T1000 (cell line): ENCODE results near the gene GPR52.
A peak's percentile ranks its signal among the peaks of the same experiment; 100 is the strongest.
"Not testable (repeated sequence)": the region's sequence is repeated elsewhere in the genome, so short reads cannot be mapped to it uniquely, and the experiment has no call there.

Experiments used
- DNase-seq: peaks from one replicate; lab custom pipeline; 2025; ENCODE audit warnings: mixed read lengths; lab: John Stamatoyannopoulos, UW

The GPR52 gene, protein sequence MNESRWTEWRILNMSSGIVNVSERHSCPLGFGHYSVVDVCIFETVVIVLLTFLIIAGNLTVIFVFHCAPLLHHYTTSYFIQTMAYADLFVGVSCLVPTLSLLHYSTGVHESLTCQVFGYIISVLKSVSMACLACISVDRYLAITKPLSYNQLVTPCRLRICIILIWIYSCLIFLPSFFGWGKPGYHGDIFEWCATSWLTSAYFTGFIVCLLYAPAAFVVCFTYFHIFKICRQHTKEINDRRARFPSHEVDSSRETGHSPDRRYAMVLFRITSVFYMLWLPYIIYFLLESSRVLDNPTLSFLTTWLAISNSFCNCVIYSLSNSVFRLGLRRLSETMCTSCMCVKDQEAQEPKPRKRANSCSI

GRCh38 chr1:174447866-174448530, at the start of gene GPR52:
Gene GPR52 (plus strand): TSS chr1:174447964. CDS start chr1:174448112, 148 bp downstream.
- DNase-seq: no peak

DNA sequence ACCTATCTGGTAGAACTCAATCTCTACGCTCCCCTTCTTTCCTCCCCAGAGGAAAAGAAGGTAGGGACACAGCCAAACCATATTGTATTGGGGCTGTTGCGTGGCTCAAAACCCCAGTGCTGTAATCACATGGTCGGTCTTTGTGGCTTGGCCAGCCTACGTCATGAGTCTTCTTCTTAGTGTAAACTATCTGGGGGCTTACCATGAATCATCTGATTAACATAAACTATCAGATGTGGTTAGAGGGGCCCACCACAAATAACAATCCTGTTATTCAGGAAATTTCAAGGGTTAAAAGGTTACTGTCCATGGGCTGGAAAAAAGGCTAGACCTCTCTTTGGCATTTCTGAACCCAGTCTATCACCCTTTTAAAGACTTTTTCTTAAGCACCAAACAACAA, 49.5 kb upstream of the GPR52 start:
- DNase-seq: peak; percentile 7

- DNase-seq: no peak
Observed at GRCh38 chr1:174399211-174399610, 48.6 kb upstream of the GPR52 start.

GRCh38 chr1:174401075-174401474, 46.7 kb upstream of the GPR52 start:
- DNase-seq: no peak

DNA sequence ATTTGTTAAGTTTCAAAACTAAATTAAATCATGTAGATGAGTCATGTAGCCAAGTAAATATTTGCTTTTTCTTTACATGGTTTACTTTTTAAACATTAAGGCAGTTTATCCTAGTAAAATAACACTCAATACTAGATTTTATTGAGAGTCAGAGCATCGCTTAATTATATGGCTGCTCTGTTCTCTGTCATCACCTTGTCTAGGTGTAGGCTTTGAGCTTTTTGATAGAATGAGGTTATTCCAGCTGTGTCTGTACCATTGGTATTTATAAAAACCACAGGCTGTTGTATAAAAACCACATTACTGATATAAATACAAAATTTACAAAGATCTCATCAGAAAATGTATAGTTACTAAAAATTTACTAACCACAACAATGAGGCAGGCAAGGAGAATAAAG, 42.5 kb upstream of the GPR52 start:
- DNase-seq: no peak

- no peak for DNase-seq
Observed at GRCh38 chr1:174406421-174406820, 41.3 kb upstream of the GPR52 start.

GRCh38 chr1:174407665-174408064, 40.1 kb upstream of the GPR52 start:
- no peak for DNase-seq

DNA sequence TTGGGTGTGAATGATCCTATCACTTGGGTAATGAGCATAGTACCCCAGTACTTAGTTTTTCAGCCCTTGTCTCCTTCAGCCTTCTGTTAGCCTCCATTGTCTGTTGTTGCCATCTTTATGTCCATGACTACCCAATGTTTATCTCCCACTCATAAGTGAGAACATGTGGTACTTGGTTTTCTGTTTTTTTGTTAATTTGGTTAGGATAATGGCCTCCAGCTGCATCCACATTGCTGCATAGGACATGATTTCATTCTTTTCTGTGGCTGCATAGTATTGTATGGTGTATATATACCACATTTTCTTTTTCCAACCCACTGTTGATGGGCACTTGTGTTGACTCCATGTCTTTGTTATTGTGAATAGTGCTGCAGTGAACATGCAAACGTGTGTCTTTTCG, 39.6 kb upstream of the GPR52 start:
- no peak for DNase-seq

GRCh38 chr1:174409801-174410200, 38.0 kb upstream of the GPR52 start:
- DNase-seq: not testable (repeated sequence)

DNA sequence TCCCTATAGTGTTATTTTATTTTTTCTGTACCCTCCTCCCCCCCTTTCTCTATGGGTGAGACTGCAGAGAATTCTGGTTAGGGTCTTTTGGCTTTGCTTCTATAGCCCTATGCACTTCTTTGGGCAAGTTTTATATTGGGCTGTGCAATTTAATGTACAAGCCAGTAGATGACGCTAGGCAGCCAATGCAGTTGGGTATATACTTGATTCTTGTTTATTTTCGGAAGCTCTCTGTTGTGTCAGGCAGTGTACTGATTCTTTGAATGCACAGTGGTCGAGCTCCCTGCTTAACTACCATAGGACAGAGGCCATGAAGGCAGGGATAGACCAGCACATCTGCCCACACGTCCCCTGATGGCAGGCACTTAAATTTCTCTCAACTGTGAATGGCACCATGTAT, 34.1 kb upstream of the GPR52 start:
- DNase-seq: no peak

- DNase-seq: no peak
Observed at GRCh38 chr1:174414203-174414602, 33.6 kb upstream of the GPR52 start.

GRCh38 chr1:174415506-174415905, 32.3 kb upstream of the GPR52 start:
- no peak for DNase-seq

DNA sequence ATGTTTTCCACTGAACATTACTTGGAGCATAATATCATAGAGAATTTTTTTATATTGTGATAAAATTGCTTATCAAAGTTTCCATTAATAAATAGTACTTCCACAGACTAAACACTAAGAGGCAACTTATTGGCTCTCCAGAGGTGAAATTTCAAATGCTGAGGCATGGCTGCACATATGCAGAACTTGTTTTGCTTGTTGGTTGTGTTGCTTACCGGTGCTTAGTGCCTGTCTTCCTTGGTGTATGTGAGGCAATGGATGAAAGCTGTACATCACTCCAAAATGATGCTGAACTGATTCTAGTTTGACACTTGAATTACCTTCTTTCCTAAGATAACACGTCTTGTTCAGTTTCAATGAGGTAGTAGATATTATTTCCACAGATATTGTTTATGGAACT, 29.8 kb upstream of the GPR52 start:
- no peak for DNase-seq

GRCh38 chr1:174425121-174425520, 22.6 kb upstream of the GPR52 start:
- DNase-seq: no peak

DNA sequence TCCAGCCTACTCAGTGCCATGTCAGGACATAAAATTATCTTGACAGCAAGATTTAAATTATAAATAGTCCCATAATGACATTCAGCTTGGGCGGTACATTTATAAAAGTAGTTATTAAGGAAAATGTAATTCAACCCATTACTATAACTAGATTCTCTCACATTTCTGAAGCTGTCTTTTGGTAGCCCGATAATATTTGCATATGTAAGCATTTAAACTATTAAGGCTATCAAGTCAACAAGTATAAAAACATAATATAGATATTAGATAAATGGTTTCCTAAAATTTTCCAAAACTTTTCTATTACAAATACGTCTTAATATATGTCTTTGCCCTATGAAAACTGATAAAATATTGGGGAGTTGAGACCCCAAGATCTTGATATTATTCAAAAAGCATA, 21.6 kb upstream of the GPR52 start:
- DNase-seq: no peak

GRCh38 chr1:174428033-174428432, 19.7 kb upstream of the GPR52 start:
- no peak for DNase-seq

DNA sequence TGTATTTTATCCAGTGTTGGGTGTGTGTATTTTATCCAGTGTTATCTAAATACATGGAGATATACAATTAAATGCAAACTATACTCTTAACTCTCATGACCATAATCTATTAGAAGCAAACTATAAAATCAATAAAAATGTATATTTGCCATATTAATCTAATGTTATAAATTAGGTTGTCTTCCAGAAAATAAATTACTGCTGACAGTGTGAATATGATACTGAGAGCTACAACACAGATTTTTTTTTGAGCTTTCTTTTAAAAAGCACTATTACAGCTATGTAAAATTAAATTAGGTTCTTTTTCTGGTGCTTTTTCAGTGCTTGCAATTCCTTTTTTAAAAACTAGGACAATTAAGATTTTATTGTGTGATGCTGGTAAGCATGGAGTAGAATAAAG, 19.0 kb upstream of the GPR52 start:
- DNase-seq: no peak

GRCh38 chr1:174433451-174433850, 14.3 kb upstream of the GPR52 start:
- DNase-seq: no peak

DNA sequence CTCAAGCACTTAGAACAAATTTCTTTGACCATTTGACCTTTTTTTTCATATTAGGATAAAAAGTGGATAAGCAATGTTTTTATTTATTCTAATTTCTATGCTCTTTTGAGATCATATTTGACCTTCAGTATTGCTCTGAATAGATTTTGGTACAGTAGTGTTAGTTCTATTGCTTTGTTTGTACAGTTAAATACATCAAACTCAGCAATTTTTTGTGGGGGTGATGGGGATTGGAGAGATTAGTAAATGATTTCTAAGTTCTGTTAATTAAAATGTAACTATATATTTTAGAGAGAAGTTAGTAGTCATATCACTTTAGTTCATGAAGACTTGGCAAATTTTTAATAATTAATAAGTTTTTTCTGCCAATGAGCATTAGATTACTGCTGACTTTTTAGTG, 2.4 kb upstream of the GPR52 start:
- no peak for DNase-seq

DNA sequence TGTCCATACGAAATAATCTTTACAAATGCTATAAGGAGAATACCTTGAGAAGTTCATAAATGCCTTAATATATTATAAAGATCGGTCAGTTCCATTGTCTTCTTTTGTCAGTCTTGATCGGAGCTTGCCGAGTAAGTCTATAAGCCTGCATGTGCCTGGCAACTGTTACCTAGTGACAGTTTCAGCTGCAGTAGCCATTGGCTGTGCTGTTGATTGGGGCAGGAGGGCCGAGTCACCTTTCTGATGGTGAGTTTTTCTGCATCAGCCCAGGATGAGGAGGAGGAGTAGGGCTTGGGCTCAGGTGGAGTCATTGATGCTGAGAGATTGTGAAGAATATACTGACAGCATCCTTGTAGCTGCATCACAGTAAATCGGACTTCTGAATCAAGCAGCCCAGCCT, 1.9 kb upstream of the GPR52 start:
- DNase-seq: no peak

GRCh38 chr1:174448531-174448883, 743 bp downstream of the GPR52 start:
- DNase-seq: no peak

DNA sequence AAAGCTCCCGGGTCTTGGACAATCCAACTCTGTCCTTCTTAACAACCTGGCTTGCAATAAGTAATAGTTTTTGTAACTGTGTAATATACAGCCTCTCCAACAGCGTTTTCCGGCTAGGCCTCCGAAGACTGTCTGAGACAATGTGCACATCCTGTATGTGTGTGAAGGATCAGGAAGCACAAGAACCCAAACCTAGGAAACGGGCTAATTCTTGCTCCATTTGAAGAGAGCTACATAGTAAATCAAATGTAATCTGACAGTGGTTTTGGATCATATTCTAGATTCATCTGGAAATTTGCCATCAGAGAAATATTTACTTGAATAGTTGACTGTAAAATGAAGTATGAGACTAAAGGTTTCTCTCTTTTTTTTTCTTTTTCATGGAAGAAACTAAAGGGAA, 1.2 kb downstream of the GPR52 start:
- no peak for DNase-seq

DNA sequence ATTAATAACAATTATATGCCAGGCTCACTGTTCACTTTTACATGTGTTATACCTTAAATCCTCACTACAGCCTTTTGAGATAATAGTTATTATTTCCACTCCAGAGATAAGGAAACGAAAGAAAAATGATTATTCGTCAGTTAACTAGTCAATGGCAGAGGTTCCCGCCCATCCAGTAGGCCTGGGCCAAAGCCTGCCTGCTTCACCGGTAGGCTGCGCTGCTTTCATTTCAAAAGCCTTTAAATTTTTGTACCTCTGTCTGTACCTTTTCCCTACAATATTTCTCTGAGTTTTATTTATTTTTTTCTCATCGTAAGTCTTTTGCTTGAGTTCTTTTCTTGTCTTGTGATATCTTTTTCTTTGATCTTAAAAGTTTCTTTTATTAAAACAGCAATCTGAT, 3.6 kb downstream of the GPR52 start:
- DNase-seq: no peak

GRCh38 chr1:174465855-174466254, 18.1 kb downstream of the GPR52 start:
- DNase-seq: no peak
